GOT3 (cell line): ENCODE results near the gene BCKDHB.

Experiments used
- DNase-seq: peaks from one replicate; lab custom pipeline; 2025; ENCODE audit warnings: mixed read lengths; lab: John Stamatoyannopoulos, UW

Gene BCKDHB

GRCh38 chr6:80151635-80152034 lies 45.2 kb downstream of the BCKDHB start:
- no peak for DNase-seq

GRCh38 chr6:80154160-80154559 lies 47.7 kb downstream of the BCKDHB start:
- no peak for DNase-seq

- no peak for DNase-seq
Observed at GRCh38 chr6:80156221-80156620, 49.8 kb downstream of the BCKDHB start.

- DNase-seq = no peak
Observed at GRCh38 chr6:80158478-80158989, 52.1 kb downstream of the BCKDHB start.

- DNase-seq = no peak
Observed at GRCh38 chr6:80161434-80161833, 55.0 kb downstream of the BCKDHB start.

GRCh38 chr6:80163754-80164187 lies 57.3 kb downstream of the BCKDHB start:
- DNase-seq = no peak

- DNase-seq = no peak
Observed at GRCh38 chr6:80165143-80165542, 58.7 kb downstream of the BCKDHB start.

GRCh38 chr6:80165819-80166218 lies 59.3 kb downstream of the BCKDHB start:
- DNase-seq = no peak

GRCh38 chr6:80170433-80170832 lies 64.0 kb downstream of the BCKDHB start:
- DNase-seq = no peak

- no peak for DNase-seq
Observed at GRCh38 chr6:80173411-80173810, 66.9 kb downstream of the BCKDHB start.

GRCh38 chr6:80174900-80175572 lies 68.6 kb downstream of the BCKDHB start:
- no peak for DNase-seq

- no peak for DNase-seq
Observed at GRCh38 chr6:80179695-80180094, 73.2 kb downstream of the BCKDHB start.

- no peak for DNase-seq
Observed at GRCh38 chr6:80181352-80182081, 75.0 kb downstream of the BCKDHB start.

GRCh38 chr6:80182308-80182707 lies 75.8 kb downstream of the BCKDHB start:
- no peak for DNase-seq

- DNase-seq = no peak
Observed at GRCh38 chr6:80183019-80183795, 76.7 kb downstream of the BCKDHB start.

- no peak for DNase-seq
Observed at GRCh38 chr6:80185492-80185891, 79.0 kb downstream of the BCKDHB start.

- DNase-seq = no peak
Observed at GRCh38 chr6:80186082-80186481, 79.6 kb downstream of the BCKDHB start.

- DNase-seq = no peak
Observed at GRCh38 chr6:80196906-80197305, 90.4 kb downstream of the BCKDHB start.

- DNase-seq = no peak
Observed at GRCh38 chr6:80197474-80197873, 91.0 kb downstream of the BCKDHB start.

GRCh38 chr6:80197986-80198385 lies 91.5 kb downstream of the BCKDHB start:
- no peak for DNase-seq

- DNase-seq = no peak
Observed at GRCh38 chr6:80203283-80203682, 96.8 kb downstream of the BCKDHB start.

- DNase-seq = no peak
Observed at GRCh38 chr6:80205404-80205803, 98.9 kb downstream of the BCKDHB start.

- no peak for DNase-seq
Observed at GRCh38 chr6:80206758-80207157, 100.3 kb downstream of the BCKDHB start.
